HCT116 (cell line): ENCODE data around the gene UPF3A. TPM values are rescaled to one million over a fixed set of nuclear protein-coding genes. Genes with fewer than 3 reads are reported as not detected.

Source experiments
- ATAC-seq: fragments of 200-7000 bp; cut with Tn5 transposase; 2 replicates; pipeline ENCODE4 v1.9.1; 2020; ENCODE audit warnings: mild to moderate bottlenecking, moderate library complexity
- BruUV-seq: library from RNA; stranded (reverse); fragments of 400-500 nt; replicated peaks from 2 replicates; lab custom pipeline; 2021; lab: Mats Ljungman, UMichigan
- CTCF ChIA-PET: fragments of 300-600 bp; sonication (Branson Sonifier 250); formaldehyde crosslinking; loops from one replicate; lab custom pipeline; 2021; ENCODE audit warnings: antibody characterized with exemption; lab: Charles Lee
- POLR2A ChIA-PET: fragments of 300-600, 350-600 bp; sonication (Branson Sonifier 250); formaldehyde crosslinking; loops from one replicate; lab custom pipeline; 2021; ENCODE audit warnings: antibody characterized with exemption; lab: Charles Lee
- RAD21 ChIA-PET, 2 experiments: fragments of 300-600 bp; sonication (Branson Sonifier 250); formaldehyde crosslinking; loops; one replicate each; lab custom pipeline; 2023; ENCODE audit warnings: low total read pairs in 2 of 2; ENCODE audit not compliant: uncharacterized antibody in 2 of 2, unreplicated experiment in 2 of 2, low non-redundant PET in 1 of 2; lab: Charles Lee
- DNase-seq: peaks from one replicate; pipeline ENCODE4 v3.0.0-alpha.2; 2010; ENCODE audit warnings: low read depth, low spot score
- H2AFZ ChIP-seq: fragments of 200-600 bp; shearing (Covaris generic), sonication (generic); 2 replicates; pipeline ENCODE4 v1.6.1; 2017; ENCODE audit warnings: low read depth, mixed run types, mixed read lengths, antibody characterized with exemption, low read length; ENCODE audit not compliant: poor library complexity, severe bottlenecking
- H3K27ac ChIP-seq: 2 replicates; pipeline ENCODE4 v1.5.1; 2012; ENCODE audit warnings: low read depth, low read length
- H3K27me3 ChIP-seq: fragments of 200-600 bp; sonication (generic); 2 replicates; pipeline ENCODE4 v1.6.1; 2016; ENCODE audit warnings: mixed run types, low read length, mixed read lengths; ENCODE audit not compliant: insufficient read depth
- H3K36me3 ChIP-seq, 2 experiments: fragments of 200-500 bp in 1 of 2; fragments of 200-600 bp in 1 of 2; sonication (Bioruptor generic) in 1 of 2; sonication (generic) in 1 of 2; 2 replicates each; pipeline versions ENCODE4 v1.5.1 to v1.6.1; 2014 to 2016; ENCODE audit warnings: low read length in 2 of 2, inconsistent platforms in 1 of 2, mixed read lengths in 1 of 2, mixed run types in 1 of 2; ENCODE audit not compliant: insufficient read depth in 2 of 2, control insufficient read depth in 1 of 2
- H3K4me1 ChIP-seq, 2 experiments: fragments of 200-600 bp in 1 of 2; sonication (generic) in 1 of 2; 2 replicates each; pipeline versions ENCODE4 v1.5.1 to v1.6.1; 2012 to 2017; ENCODE audit warnings: low read length in 2 of 2, inconsistent platforms in 1 of 2, mild to moderate bottlenecking in 1 of 2, mixed read lengths in 1 of 2, mixed run types in 1 of 2, moderate library complexity in 1 of 2; ENCODE audit not compliant: insufficient read depth in 2 of 2, control insufficient read depth in 1 of 2
- H3K4me2 ChIP-seq: fragments of 200-600 bp; sonication (generic); 2 replicates; pipeline ENCODE4 v1.6.1; 2017; ENCODE audit warnings: mixed run types, low read length, mixed read lengths
- H3K4me3 ChIP-seq, 2 experiments: fragments of 200-600 bp in 1 of 2; sonication (generic) in 1 of 2; replicated peaks in 1 of 2; 2 replicates each; pipeline ENCODE4 v1.5.1; 2011 to 2016; ENCODE audit warnings: low read length in 2 of 2, control low read depth in 1 of 2, low read depth in 1 of 2, mild to moderate bottlenecking in 1 of 2, mixed read lengths in 1 of 2, mixed run types in 1 of 2
- H3K79me2 ChIP-seq: fragments of 200-600 bp; sonication (generic); 2 replicates; pipeline ENCODE4 v1.6.1; 2017; ENCODE audit warnings: mild to moderate bottlenecking, mixed run types, low read length, moderate library complexity, mixed read lengths; ENCODE audit not compliant: insufficient read depth
- H3K9ac ChIP-seq: fragments of 200-600 bp; sonication (generic); 2 replicates; pipeline ENCODE4 v1.6.1; 2016; ENCODE audit warnings: low read length, mixed read lengths
- H3K9me2 ChIP-seq: fragments of 200-600 bp; sonication (generic), shearing (Covaris generic); 2 replicates; pipeline ENCODE4 v1.6.1; 2017; ENCODE audit warnings: mixed run types, mild to moderate bottlenecking, moderate library complexity; ENCODE audit not compliant: insufficient read depth
- H3K9me3 ChIP-seq, 2 experiments: fragments of 200-500 bp in 1 of 2; fragments of 200-600 bp in 1 of 2; sonication (Bioruptor generic) in 1 of 2; sonication (generic) in 1 of 2; 2 replicates each; pipeline ENCODE4 v1.6.1; 2014 to 2017; ENCODE audit warnings: low read length in 2 of 2, mixed read lengths in 2 of 2, inconsistent platforms in 1 of 2, low read depth in 1 of 2, mild to moderate bottlenecking in 1 of 2, mixed run types in 1 of 2, moderate library complexity in 1 of 2; ENCODE audit not compliant: control insufficient read depth in 1 of 2, insufficient read depth in 1 of 2
- H4K20me1 ChIP-seq: fragments of 200-600 bp; sonication (generic), shearing (Covaris generic); 2 replicates; pipeline ENCODE4 v1.6.1; 2017; ENCODE audit warnings: mixed run types, mild to moderate bottlenecking, moderate library complexity; ENCODE audit not compliant: insufficient read depth
- ATF3 ChIP-seq: IDR thresholded peaks from 2 replicates; pipeline ENCODE4 v1.6.1; 2012
- CBX3 ChIP-seq: IDR thresholded peaks from 2 replicates; pipeline ENCODE4 v1.6.1; 2012; ENCODE audit warnings: low read depth
- EGR1 ChIP-seq: IDR thresholded peaks from 2 replicates; pipeline ENCODE4 v1.6.1; 2012; ENCODE audit warnings: low read depth
- EZH2phosphoT487 ChIP-seq: fragments of 200-600 bp; IDR thresholded peaks from 2 replicates; pipeline ENCODE4 v1.6.1; 2018; ENCODE audit warnings: antibody characterized with exemption, borderline replicate concordance
- FOSL1 ChIP-seq: IDR thresholded peaks from 2 replicates; pipeline ENCODE4 v1.6.1; 2012; ENCODE audit warnings: low read depth
- JUND ChIP-seq: IDR thresholded peaks from 2 replicates; pipeline ENCODE4 v1.6.1; 2012
- MAX ChIP-seq: IDR thresholded peaks from 2 replicates; pipeline ENCODE4 v1.6.1; 2012
- POLR2A ChIP-seq: IDR thresholded peaks from 2 replicates; pipeline ENCODE4 v1.7.0; 2011; ENCODE audit warnings: borderline replicate concordance; ENCODE audit not compliant: insufficient read depth, insufficient read length; ENCODE audit errors: extremely low read depth
- RAD21 ChIP-seq: IDR thresholded peaks from 2 replicates; pipeline ENCODE4 v1.6.1; 2012; ENCODE audit warnings: low read depth, mild to moderate bottlenecking
- REST ChIP-seq: IDR thresholded peaks from 2 replicates; pipeline ENCODE4 v1.6.1; 2012; ENCODE audit warnings: low read depth
- SIN3A ChIP-seq: IDR thresholded peaks from 2 replicates; pipeline ENCODE4 v1.6.1; 2012; ENCODE audit warnings: low read depth
- TCF7L2 ChIP-seq: IDR thresholded peaks from 2 replicates; pipeline ENCODE4 v1.7.0; 2011; ENCODE audit warnings: borderline replicate concordance, inconsistent platforms; ENCODE audit not compliant: insufficient read depth, insufficient read length; ENCODE audit errors: extremely low read depth
- YY1 ChIP-seq: IDR thresholded peaks from 2 replicates; pipeline ENCODE4 v1.6.1; 2011; ENCODE audit warnings: low read length, low read depth, moderate library complexity, mild to moderate bottlenecking; ENCODE audit not compliant: insufficient replicate concordance; ENCODE audit errors: extremely low read depth
- ZBTB33 ChIP-seq: IDR thresholded peaks from 2 replicates; pipeline ENCODE4 v1.6.1; 2011; ENCODE audit warnings: mild to moderate bottlenecking, low read length, moderate library complexity; ENCODE audit not compliant: insufficient replicate concordance; ENCODE audit errors: extremely low read depth
- ZFX ChIP-seq: fragments of 450-650 bp; IDR thresholded peaks from 2 replicates; pipeline ENCODE4 v1.6.1; 2017
- ZNF274 ChIP-seq: fragments of 200-500 bp; sonication (Bioruptor generic); IDR thresholded peaks from 2 replicates; pipeline ENCODE4 v1.6.1; 2014; ENCODE audit warnings: mild to moderate bottlenecking, low read depth, low read length, inconsistent platforms
- intact Hi-C: fragments of 100-400 bp; cut with micrococcal nuclease; formaldehyde crosslinking; loops from 2 replicates; pipeline ENCODE4 v1.10.0; 2022
- total RNA-seq: library from RNA; stranded (reverse); gene quantifications from one replicate; pipeline ENCODE4 v1.2.1, GENCODE V29; 2021; ENCODE audit not compliant: unreplicated experiment

Gene UPF3A
- total RNA-seq, 1 experiment from 2014 or later = 31.8 TPM

- no peaks in the 10 kb centered on the region for H3K9me3 ChIP-seq
- no peak overlapping the region for H3K27ac ChIP-seq
- TF ChIP-seq FOSL1 (no peak), JUND (no peak)
- TF ChIP-seq, all 23 proteins: peak for 0
- no peaks in the 10 kb centered on the region for H3K4me1 ChIP-seq
- ChIA-PET RAD21 (no interaction called here), POLR2A (no interaction called here), CTCF (no interaction called here)
- BruUV-seq = no TSS peak
- DNase-seq (no peak), ATAC-seq (no peak)
- intact Hi-C loops = no loop called here
- H3K27me3 ChIP-seq = no peaks in the 10 kb centered on the region
- no peak overlapping the region for H2AFZ ChIP-seq
- no peak overlapping the region for H3K9ac ChIP-seq
- H3K9me2 ChIP-seq = no peaks in the 10 kb centered on the region
- peaks cover 28 to 29% of the 10 kb centered on the region in 2 experiments; a peak in 3 of 4 replicates for H3K36me3 ChIP-seq
- no peak overlapping the region for H3K4me2 ChIP-seq
- no peaks in the 10 kb centered on the region for H3K79me2 ChIP-seq
- no peak overlapping the region for H3K4me3 ChIP-seq
- H4K20me1 ChIP-seq = no peaks in the 10 kb centered on the region
These were observed 8.4 kb upstream of the UPF3A start for GRCh38 chr13:114272977-114273376.

- no peaks in the 10 kb centered on the region for H3K9me2 ChIP-seq
- ChIA-PET RAD21 (no interaction called here), CTCF (no interaction called here), POLR2A (no interaction called here)
- H3K36me3 ChIP-seq = peaks cover 12 to 14% of the 10 kb centered on the region in 2 experiments; a peak in 3 of 4 replicates
- intact Hi-C loops = no loop called here
- no peaks in the 10 kb centered on the region for H4K20me1 ChIP-seq
- ATAC-seq (no peak), DNase-seq (no peak)
- no TSS peak for BruUV-seq
- H3K27ac ChIP-seq = no peak overlapping the region
- H3K27me3 ChIP-seq = no peaks in the 10 kb centered on the region
- H2AFZ ChIP-seq = no peak overlapping the region
- no peak overlapping the region for H3K9ac ChIP-seq
- no peak overlapping the region for H3K4me2 ChIP-seq
- peaks cover 6 to 8% of the 10 kb centered on the region in 2 experiments for H3K4me1 ChIP-seq
- no peaks in the 10 kb centered on the region for H3K79me2 ChIP-seq
- H3K4me3 ChIP-seq = no peak overlapping the region
- H3K9me3 ChIP-seq = no peaks in the 10 kb centered on the region
- TF ChIP-seq ZFX (no peak), YY1 (no peak), EGR1 (no peak), MAX (no peak), CBX3 (no peak), ZNF274 (no peak), EZH2phosphoT487 (no peak), FOSL1 (no peak), TCF7L2 (no peak), POLR2A (no peak), ATF3 (no peak), RAD21 (no peak), SIN3A (no peak), ZBTB33 (no peak), REST (no peak)
These were observed 6.1 kb upstream of the UPF3A start for GRCh38 chr13:114275304-114275703.
